HG03442 (cell line): ENCODE results near the gene NPR2.

Source experiments
- ATAC-seq: cut with Tn5 transposase; IDR thresholded peaks from one replicate; pipeline ENCODE4 v1.9.1; 2021; ENCODE audit warnings: mild to moderate bottlenecking, moderate library complexity; ENCODE audit not compliant: unreplicated experiment

The NPR2 gene

GRCh38 chr9:35763181-35763580, 28.2 kb upstream of the NPR2 start:
- ATAC-seq = no peak

DNA sequence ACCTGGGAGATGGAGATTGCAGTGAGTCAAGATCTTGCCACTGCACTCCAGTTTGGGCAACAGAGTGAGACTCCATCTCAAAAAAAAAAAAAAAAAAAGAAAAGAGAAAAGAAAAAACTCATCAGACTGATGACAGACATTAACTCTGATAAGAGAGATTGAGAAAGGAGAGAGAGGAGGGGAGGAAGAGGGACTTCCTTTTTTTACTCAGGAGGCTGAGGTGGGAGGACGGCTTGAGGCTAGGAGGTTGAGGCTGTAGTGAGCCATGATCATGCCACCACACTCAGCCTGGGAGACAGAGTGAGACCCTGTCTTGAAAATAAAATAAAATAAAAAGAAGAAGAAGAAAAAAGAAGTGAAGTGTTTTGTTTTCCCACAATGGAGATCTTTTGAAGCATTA, 27.6 kb upstream of the NPR2 start:
- no peak for ATAC-seq

DNA sequence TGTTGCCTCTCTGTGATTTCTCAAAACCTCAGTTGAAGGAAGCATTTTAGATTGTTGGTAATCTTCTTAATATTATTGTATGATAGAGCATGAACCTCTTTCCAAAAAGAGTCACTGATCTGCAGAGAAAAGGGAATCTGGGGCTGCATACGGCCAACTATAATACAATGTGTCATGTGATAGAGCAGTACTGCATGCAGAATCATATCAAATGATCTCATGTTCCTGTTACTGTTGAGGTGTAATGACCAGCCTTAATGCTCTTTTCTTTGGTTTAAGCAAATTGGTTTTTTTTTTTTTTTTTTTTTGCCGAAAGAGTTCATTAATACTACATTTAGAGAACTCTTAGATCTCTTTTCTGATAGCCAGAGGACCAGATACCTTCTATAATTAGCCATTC, 24.4 kb upstream of the NPR2 start:
- ATAC-seq = no peak

DNA sequence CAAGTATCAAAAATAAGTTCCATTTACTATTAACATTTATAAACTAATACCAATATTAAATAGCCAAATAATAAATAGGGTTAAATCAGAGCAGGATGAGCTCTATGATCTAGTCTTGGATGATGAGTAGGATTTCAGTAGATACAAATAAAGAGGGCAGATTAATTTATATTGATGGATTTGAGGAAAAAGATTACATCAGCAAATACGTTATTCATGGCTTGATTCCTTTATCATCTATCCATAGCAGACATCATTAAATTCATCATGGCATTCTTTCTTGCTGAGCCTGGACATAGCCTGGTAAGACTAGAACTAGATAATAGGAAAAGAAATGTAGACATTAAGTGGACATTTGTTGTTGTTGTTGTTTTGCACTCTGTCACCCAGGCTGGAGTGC, 23.9 kb upstream of the NPR2 start:
- no peak for ATAC-seq

DNA sequence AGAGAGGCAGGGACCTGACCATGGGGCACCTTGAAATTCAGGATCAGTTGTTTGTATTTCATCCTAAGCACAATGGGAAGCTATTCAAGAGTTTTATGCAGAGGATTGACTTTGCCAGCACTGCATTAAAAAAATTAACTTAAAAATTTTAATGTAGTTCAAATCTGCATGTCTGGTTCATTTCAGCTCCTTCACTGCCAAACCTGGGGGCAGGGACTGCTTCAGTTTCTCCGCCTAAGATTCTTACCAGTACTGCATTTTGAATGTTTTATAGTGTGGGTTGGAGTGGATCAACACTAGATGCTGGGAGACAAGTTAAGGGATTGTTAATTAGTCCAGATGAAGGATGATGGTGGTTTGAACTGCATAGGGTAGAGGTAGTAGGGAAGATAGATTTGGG, 21.6 kb upstream of the NPR2 start:
- ATAC-seq = no peak

GRCh38 chr9:35771075-35771433, 20.3 kb upstream of the NPR2 start:
- ATAC-seq = no peak

GRCh38 chr9:35771534-35771933, 19.9 kb upstream of the NPR2 start:
- no peak for ATAC-seq

- ATAC-seq = no peak
Observed at GRCh38 chr9:35771943-35772342, 19.4 kb upstream of the NPR2 start.

DNA sequence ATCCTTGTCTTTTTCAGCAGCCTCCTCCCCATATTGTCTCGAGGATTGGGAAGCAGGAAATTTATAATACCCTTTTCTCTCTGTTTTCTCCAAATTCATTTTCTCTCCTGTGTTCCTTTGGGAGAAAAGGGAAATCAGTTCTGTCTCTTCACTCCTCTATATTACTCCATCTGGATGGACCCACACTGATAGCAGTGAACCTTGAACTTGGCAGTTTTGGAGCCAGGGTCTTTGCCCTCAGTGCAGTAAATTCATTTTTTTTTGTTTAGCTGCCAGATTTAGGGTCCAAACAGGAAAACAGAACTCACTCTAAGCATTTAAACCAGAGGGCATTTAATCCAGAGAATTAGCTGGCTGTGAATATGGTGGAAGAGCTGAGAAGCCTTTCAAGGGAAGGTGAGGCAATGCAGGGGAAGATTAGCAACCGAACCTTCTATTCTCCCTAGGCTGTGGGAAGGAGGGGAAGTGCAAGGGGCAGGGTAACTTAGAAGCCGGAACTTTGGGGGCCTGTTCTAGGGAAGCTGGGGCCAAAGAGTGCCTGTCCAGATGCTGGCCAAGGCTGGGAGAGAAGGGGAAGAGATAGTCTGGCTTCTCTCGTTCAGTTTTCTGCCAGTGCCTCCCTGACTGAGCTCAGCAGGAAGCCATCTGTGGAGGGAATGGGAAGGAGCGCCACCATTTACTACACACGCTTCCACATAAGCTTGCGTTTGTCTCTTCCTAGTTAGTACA, 16.3 kb upstream of the NPR2 start:
- no peak for ATAC-seq

GRCh38 chr9:35776018-35776417, 15.4 kb upstream of the NPR2 start:
- no peak for ATAC-seq

DNA sequence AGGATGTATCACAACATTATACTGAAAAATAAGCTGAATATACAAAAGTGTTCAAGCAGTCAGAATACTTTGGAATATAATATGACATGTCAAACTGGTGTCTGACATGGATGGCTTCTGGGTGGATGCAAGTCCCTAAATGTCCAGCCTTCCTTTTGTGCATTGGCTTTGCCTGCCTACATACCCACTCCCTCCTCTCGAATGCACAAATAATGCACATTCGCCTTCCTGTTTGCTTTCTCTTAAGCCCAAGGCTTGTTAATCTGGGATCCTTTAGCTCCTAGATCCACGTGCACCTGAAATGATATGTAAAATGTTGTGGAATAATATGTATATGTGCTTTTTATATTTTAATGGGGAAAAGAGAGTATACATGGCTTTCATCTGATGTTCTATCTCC, 12.9 kb upstream of the NPR2 start:
- ATAC-seq = no peak

- no peak for ATAC-seq
Observed at GRCh38 chr9:35781066-35781465, 10.3 kb upstream of the NPR2 start.

- ATAC-seq = no peak
Observed at GRCh38 chr9:35783418-35783817, 8.0 kb upstream of the NPR2 start.

DNA sequence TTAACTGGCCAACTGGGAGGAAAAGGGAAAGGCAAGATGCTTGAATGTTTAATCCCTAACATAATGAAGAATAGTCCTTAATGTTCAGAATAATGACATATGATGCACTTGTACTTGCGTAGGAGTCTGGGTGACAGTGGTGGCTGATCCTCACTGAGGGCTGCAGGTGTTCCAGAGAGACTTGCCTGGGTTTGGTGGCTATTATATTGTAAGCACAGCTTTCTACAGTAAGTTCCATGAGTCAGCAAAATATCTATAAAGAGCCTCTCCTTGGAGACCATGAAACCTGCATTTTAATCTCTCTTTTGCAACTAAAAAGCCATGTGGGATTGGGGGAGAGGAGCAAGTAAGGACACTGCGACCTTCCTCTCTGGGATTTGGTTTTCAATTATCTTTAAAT, 1.9 kb upstream of the NPR2 start:
- ATAC-seq = no peak

DNA sequence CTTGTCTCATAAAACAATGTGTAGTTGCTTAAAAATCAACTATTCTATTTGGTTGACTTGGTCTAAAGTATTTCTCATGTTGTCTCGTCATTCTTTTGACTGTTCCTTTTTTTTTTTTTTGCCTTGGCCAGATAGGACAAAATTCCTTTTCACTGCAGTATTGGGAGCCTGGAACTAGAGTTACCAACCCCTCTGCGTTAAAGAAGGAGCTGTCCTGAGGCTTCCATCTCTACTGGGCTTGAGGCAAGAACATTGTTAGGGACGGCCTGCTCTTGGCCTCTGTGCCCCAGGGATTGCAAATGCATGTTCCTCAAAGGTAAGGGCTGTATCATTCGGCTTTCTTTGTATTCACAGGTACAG, 1.4 kb upstream of the NPR2 start:
- no peak for ATAC-seq

GRCh38 chr9:35790385-35791296, 750 bp upstream of the NPR2 start:
- no peak for ATAC-seq

DNA sequence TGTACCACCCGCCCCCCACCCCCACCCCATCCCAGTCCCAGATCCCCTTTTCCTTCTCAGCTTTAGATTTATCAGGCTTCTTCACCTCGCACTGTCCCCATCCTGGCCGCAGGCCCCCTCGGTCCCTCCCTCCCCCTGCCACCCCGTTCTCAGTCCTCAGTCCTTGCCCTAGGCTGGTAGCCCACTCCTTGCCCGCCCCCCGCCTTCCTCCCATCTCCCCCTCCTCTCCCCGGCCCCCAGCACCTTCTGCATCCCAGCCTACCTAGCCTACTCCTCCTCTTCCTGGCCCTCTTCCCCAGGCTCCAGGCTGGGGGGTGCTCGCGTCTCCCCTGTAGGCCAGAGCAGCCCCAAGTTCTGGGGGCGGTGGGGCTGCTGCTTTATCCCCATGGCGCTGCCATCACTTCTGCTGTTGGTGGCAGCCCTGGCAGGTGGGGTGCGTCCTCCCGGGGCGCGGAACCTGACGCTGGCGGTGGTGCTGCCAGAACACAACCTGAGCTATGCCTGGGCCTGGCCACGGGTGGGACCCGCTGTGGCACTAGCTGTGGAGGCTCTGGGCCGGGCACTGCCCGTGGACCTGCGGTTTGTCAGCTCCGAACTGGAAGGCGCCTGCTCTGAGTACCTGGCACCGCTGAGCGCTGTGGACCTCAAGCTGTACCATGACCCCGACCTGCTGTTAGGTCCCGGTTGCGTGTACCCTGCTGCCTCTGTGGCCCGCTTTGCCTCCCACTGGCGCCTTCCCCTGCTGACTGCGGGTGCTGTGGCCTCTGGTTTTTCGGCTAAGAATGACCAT, 828 bp downstream of the NPR2 start:
- ATAC-seq = no peak

DNA sequence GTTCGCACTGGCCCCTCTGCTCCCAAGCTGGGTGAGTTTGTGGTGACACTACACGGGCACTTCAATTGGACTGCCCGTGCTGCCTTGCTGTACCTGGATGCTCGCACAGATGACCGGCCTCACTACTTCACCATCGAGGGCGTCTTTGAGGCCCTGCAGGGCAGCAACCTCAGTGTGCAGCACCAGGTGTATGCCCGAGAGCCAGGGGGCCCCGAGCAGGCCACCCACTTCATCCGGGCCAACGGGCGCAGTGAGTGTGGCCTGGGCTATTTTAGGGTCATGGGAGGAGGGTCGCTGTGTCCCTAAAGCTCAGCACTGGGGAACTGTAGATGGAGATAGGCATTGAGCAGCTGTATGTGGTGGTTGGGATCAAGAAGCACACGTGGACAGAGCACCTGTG, 1.4 kb downstream of the NPR2 start:
- no peak for ATAC-seq

DNA sequence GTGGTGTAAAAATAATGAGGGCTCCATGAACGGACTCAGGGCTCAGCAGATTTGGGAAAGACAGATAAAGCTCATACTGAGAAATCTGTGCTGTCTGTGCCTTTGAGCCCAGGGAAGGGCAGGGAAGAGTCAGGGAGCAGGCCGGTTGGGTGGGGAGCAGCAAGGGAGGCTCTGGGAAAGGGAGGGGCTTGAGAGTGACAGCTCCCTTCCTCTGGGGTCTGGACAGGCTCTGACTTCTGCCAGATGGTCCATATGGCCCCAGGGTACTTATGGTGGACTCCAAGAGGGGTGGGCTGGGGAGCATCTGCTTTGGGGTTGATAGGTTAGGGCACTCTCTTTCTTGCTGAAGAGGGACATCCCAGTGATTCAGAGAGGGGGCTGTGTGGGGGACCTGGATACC, 2.1 kb downstream of the NPR2 start:
- ATAC-seq = no peak

DNA sequence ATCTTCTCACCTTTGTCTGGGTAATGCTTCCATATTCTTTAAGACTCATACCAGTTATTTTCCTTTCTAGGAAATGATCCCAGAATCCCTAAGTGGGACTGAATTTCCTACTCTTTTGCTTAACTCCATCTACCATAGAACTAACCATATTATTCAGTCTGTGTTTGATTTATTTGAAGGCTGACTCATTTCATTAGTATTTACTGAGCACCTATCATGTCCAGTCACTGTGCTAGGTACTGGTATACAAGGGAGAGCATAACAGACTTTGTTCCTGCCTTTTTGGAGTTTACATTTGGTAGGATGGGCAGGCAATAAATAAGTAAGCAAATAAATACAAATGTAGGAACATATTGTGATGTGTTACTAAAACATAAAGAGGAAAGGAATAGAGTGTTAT, 4.3 kb downstream of the NPR2 start:
- ATAC-seq = no peak

- no peak for ATAC-seq
Observed at GRCh38 chr9:35797311-35798109, 6.1 kb downstream of the NPR2 start.
